Measurements from ENCODE around the gene P2RX1. TPM values are rescaled to one million over a fixed set of nuclear protein-coding genes. Genes with fewer than 3 reads are reported as not detected.
A peak's percentile ranks its signal among the peaks of the same experiment; 100 is the strongest.
"Not testable (repeated sequence)": the region's sequence is repeated elsewhere in the genome, so short reads cannot be mapped to it uniquely, and the experiment has no call there.

P2RX1 gene
- total RNA-seq, 1 donor from 2014 or later, result 1.6 TPM

DNA sequence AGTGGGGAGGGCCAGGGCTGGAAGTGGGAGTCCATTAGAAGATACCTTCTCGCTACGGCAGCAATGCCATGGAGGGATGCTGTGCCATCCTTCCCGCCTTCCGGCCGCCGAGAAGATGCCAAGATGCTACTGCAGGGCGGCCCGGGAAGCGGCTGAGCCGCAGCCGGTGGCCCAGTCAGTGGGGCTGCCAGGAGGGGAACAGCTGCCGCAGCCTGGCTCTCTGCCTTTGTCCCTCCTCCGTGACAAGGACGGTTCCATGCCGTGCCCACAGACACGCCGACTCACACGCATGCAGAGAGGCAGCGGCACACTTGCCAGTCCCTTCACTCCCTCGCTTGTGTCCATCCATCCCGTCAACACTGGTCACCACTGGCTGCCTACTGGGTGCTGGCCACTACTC is 50.0 kb downstream of the P2RX1 start:
- Histone ChIP-seq H3K4me1 (ENCODE audit: control insufficient read depth in 3 of 3, insufficient read depth in 3 of 3, low read length in 3 of 3) (peaks cover 0 to 10% (median 6%) of the 10 kb centered on the region in 3 donors), H3K9ac (ENCODE audit: low read depth in 1 of 3, low read length in 3 of 3) (no peak overlapping the region), H3K36me3 (ENCODE audit: control insufficient read depth in 3 of 3, insufficient read depth in 3 of 3, low read length in 3 of 3) (peaks cover under 1 to 8% (median 1%) of the 10 kb centered on the region in 3 donors), H3K9me3 (ENCODE audit: control insufficient read depth in 3 of 3, low read length in 3 of 3) (no peaks in the 10 kb centered on the region), H3K4me3 (ENCODE audit: low read length in 3 of 3) (no peak overlapping the region), H3K27me3 (ENCODE audit: control insufficient read depth in 3 of 3, insufficient read depth in 3 of 3, low read length in 3 of 3) (no peaks in the 10 kb centered on the region), H3K27ac (ENCODE audit: low read depth, low read length) (no peak overlapping the region)

DNA sequence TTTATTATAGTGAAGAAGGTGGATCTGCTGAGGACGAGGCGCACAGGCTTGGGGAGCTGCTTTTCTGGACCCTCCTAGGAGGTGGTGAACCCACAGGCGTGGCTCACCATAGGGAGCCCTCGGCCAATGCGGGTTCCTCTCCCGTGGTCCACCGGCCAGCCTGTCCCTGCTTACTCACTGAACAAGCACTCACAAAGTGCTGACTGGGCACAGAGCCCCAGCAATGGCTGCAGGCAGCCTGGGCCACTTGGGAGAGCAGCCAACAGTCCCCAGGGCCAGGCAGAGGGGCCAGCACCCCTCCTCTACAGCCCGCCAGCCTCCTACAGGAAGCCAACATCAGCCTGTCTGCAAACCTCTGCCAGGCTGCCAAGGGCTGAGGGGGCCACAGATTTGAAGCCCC is 51.1 kb downstream of the P2RX1 start:
- Histone ChIP-seq H3K27me3 (ENCODE audit: control insufficient read depth in 3 of 3, insufficient read depth in 3 of 3, low read length in 3 of 3) (no peaks in the 10 kb centered on the region), H3K36me3 (ENCODE audit: control insufficient read depth in 3 of 3, insufficient read depth in 3 of 3, low read length in 3 of 3) (peaks cover 5 to 18% (median 10%) of the 10 kb centered on the region in 3 donors), H3K9me3 (ENCODE audit: control insufficient read depth in 3 of 3, low read length in 3 of 3) (no peaks in the 10 kb centered on the region), H3K4me1 (ENCODE audit: control insufficient read depth in 3 of 3, insufficient read depth in 3 of 3, low read length in 3 of 3) (peaks cover 0 to 10% (median 6%) of the 10 kb centered on the region in 3 donors), H3K4me3 (ENCODE audit: low read length in 3 of 3) (no peak overlapping the region), H3K27ac (ENCODE audit: low read depth, low read length) (no peak overlapping the region), H3K9ac (ENCODE audit: low read depth in 1 of 3, low read length in 3 of 3) (peak overlapping the region in 1 of 3 donors; percentile 3)

DNA sequence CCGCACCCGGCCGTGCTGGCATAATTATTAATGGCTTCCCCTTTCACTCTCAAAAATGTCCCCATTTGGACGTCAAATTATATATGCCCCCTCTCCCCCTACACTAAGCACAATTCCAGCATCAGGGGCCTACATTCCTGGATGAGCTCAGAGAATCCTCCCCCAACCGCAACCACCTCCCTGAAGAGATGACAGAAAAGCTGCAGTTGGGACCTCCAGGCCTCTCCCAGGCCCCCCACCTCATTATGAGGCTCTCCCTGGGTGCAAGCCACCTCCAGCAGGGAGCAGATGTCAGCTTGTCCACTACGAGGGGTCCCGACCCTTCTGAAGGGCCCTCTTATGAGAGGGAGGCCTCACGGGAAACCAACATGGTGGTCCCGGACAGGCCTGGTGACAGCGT is 51.7 kb downstream of the P2RX1 start:
- no peak overlapping the region for H3K27ac ChIP-seq (ENCODE audit: low read depth, low read length)
- no peak overlapping the region for H3K4me3 ChIP-seq (ENCODE audit: low read length in 3 of 3)
- peaks cover 5 to 13% (median 10%) of the 10 kb centered on the region in 3 donors for H3K36me3 ChIP-seq (ENCODE audit: control insufficient read depth in 3 of 3, insufficient read depth in 3 of 3, low read length in 3 of 3)
- H3K4me1 ChIP-seq (ENCODE audit: control insufficient read depth in 3 of 3, insufficient read depth in 3 of 3, low read length in 3 of 3), result peaks cover 0 to 10% (median 6%) of the 10 kb centered on the region in 3 donors
- no peaks in the 10 kb centered on the region for H3K9me3 ChIP-seq (ENCODE audit: control insufficient read depth in 3 of 3, low read length in 3 of 3)
- no peak overlapping the region for H3K9ac ChIP-seq (ENCODE audit: low read depth in 1 of 3, low read length in 3 of 3)
- no peaks in the 10 kb centered on the region for H3K27me3 ChIP-seq (ENCODE audit: control insufficient read depth in 3 of 3, insufficient read depth in 3 of 3, low read length in 3 of 3)

DNA sequence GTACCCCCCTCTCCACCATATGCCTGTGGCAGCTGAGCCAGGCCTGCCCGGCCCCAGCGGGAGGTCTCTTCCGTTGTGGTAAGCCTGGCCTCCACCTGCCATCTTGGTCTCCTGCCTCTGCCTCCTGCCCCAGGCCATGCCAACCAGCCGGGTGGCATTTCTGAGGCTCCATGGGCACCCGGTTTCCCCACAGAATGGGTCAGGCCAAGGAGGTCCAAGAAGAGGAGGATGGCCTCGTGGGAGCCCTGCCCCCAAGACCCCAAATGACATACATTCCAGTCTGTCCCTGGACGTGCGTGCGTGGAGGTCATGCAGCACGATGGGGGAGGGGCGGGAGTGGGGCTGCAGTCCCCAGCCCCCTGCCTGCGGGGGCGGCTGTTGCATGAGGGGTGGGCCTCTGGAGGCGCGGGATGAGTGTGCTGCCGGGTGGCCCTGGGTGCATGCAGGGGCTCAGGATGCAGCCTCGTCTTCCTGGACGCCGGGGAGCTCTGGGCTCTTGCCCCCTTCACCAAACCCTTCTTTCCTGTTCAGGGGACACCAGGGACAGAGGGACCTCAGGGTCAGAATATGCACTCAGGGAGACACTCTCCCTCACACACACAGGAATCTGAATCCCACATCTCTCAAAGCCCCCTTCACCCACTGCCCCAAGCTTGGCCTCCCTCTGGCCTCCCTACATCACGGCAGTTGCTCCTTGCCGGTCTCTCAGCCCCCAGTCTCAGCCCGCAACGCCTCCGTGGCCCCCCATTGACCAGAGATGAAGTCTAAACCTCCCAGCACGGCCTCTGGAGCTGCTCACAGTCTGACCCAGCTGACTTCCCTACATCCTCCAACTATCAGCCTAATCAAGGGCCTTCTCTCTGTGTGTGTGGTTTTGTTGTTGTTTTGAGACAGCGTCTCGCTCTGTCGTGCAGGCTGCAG is 54.2 kb downstream of the P2RX1 start:
- Histone ChIP-seq H3K9ac (ENCODE audit: low read depth in 1 of 3, low read length in 3 of 3) (no peak overlapping the region), H3K4me1 (ENCODE audit: control insufficient read depth in 3 of 3, insufficient read depth in 3 of 3, low read length in 3 of 3) (peaks cover 0 to 10% (median 6%) of the 10 kb centered on the region in 3 donors), H3K27ac (ENCODE audit: low read depth, low read length) (no peak overlapping the region)

DNA sequence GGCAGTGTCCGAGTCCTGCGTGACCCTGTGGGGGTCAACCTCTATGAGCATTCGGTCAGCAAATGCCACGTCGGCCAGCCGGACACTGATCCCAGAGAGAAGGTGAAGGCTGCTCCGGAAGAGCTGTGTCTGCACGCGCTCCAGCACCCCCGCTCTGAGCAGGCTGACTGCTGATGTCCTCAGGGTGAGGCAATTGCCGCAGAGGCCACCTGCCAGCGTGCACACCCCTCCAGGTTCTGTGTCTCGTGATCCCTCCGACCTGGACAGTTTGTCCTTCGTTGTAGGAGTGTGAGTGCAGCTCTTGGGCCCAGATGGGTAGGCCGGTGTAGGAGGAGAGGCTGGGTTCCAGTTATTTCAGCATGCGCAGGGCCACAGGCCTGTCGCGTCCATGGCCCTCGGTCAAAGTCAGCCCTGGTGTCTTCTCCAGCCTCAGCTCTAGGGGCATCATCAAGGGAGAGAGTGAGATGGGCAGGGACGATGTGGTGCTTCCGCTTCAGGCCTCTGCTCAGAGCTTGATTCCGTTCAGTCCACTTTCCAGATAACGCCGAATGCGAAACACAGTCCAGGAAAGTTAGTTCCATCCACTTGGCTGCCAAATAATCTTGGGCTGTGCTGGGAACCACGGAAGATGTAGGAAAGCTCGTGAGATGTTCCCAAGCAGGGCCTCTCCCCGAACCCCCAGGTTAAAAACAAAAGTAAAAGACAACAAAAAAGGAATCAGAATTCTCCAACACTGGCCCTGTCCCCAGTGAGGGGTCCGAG is 55.1 kb downstream of the P2RX1 start:
- Histone ChIP-seq H3K27me3 (ENCODE audit: control insufficient read depth in 3 of 3, insufficient read depth in 3 of 3, low read length in 3 of 3) (peaks cover 0 to 6% (median 0%) of the 10 kb centered on the region in 3 donors), H3K4me3 (ENCODE audit: low read length in 3 of 3) (no peak overlapping the region), H3K36me3 (ENCODE audit: control insufficient read depth in 3 of 3, insufficient read depth in 3 of 3, low read length in 3 of 3) (peaks cover 5 to 12% (median 10%) of the 10 kb centered on the region in 3 donors), H3K9ac (ENCODE audit: low read depth in 1 of 3, low read length in 3 of 3) (no peak overlapping the region), H3K27ac (ENCODE audit: low read depth, low read length) (no peak overlapping the region), H3K9me3 (ENCODE audit: control insufficient read depth in 3 of 3, low read length in 3 of 3) (no peaks in the 10 kb centered on the region), H3K4me1 (ENCODE audit: control insufficient read depth in 3 of 3, insufficient read depth in 3 of 3, low read length in 3 of 3) (peaks cover 0 to 6% (median 4%) of the 10 kb centered on the region in 3 donors)

More for the DNA sequence above, 54.2 kb downstream of the P2RX1 start:
- Histone ChIP-seq H3K9me3 (ENCODE audit: control insufficient read depth in 3 of 3, low read length in 3 of 3) (no peaks in the 10 kb centered on the region), H3K27me3 (ENCODE audit: control insufficient read depth in 3 of 3, insufficient read depth in 3 of 3, low read length in 3 of 3) (peaks cover 0 to 6% (median 0%) of the 10 kb centered on the region in 3 donors), H3K4me3 (ENCODE audit: low read length in 3 of 3) (no peak overlapping the region), H3K36me3 (ENCODE audit: control insufficient read depth in 3 of 3, insufficient read depth in 3 of 3, low read length in 3 of 3) (peaks cover 5 to 12% (median 10%) of the 10 kb centered on the region in 3 donors)

DNA sequence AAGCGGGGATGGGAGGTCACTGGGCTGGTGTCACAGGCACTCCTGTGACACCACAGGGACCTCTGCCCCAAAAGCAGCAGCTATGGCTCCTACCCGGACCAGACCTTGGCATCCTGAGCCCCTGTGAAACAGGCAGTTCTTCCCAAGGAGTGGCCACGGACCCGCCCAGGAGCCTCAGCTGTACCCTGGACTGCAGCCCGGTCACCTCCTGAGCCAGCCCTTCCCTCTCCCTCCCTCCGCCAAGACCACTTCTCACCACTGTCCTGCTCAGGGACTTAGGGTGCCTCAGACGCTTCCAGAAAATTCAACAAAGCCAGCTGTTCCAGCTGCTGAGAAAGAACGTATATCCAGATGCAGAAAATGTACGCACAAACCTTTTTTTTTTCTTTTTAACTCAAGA is 56.3 kb downstream of the P2RX1 start:
- Histone ChIP-seq H3K27me3 (ENCODE audit: control insufficient read depth in 3 of 3, insufficient read depth in 3 of 3, low read length in 3 of 3) (peaks cover 0 to 6% (median 0%) of the 10 kb centered on the region in 3 donors), H3K27ac (ENCODE audit: low read depth, low read length) (no peak overlapping the region), H3K4me1 (ENCODE audit: control insufficient read depth in 3 of 3, insufficient read depth in 3 of 3, low read length in 3 of 3) (no peaks in the 10 kb centered on the region)

DNA sequence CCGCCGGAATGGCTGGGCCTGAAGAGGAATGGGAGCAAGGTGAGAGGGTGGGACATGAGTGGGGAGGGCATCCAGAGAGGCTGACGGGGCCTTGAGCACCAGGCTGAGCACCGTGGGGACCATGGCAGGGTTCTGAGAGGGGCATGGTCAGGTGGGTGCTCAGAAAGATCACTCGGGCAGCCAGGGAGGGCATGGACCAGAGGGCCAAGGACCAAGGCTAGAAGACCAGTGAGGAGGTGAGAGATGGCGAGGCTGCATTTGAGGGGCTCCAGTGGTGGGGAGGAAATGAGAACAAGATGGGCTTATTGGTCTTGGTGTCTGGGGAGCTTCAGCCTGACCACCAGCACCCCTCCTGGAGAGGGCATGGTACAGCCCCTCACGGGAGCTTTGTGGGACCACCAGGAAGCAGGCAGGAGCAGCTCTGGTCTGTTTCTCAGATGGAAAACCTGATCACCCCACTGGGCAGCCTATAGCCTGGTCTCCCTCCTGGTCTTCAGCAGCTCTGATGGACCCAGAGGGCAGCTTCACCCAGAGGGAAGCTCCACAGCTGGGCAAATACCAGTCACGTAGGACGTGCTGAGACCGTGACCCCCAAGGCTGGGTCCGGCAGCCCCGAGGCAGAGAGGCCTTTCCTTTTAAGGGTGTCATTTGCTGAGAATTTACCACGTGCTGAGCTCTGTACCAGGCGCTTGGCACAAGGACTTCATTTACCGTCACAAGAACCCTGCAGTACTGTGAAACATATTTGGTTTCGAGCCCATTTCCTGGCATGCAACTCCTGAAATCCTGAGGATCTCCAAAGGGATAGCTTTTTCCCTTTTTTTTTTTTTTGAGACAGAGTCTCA is 58.8 kb downstream of the P2RX1 start:
- H3K27me3 ChIP-seq (ENCODE audit: control insufficient read depth in 3 of 3, insufficient read depth in 3 of 3, low read length in 3 of 3), result peaks cover 0 to 6% (median 0%) of the 10 kb centered on the region in 3 donors
- H3K36me3 ChIP-seq (ENCODE audit: control insufficient read depth in 3 of 3, insufficient read depth in 3 of 3, low read length in 3 of 3), result peaks cover 5 to 12% (median 10%) of the 10 kb centered on the region in 3 donors
- H3K4me3 ChIP-seq (ENCODE audit: low read length in 3 of 3), result no peak overlapping the region
- no peak overlapping the region for H3K27ac ChIP-seq (ENCODE audit: low read depth, low read length)
- no peaks in the 10 kb centered on the region for H3K4me1 ChIP-seq (ENCODE audit: control insufficient read depth in 3 of 3, insufficient read depth in 3 of 3, low read length in 3 of 3)
- no peaks in the 10 kb centered on the region for H3K9me3 ChIP-seq (ENCODE audit: control insufficient read depth in 3 of 3, low read length in 3 of 3)
- no peak overlapping the region for H3K9ac ChIP-seq (ENCODE audit: low read depth in 1 of 3, low read length in 3 of 3)

More for the DNA sequence above, 56.3 kb downstream of the P2RX1 start:
- Histone ChIP-seq H3K36me3 (ENCODE audit: control insufficient read depth in 3 of 3, insufficient read depth in 3 of 3, low read length in 3 of 3) (peaks cover 5 to 12% (median 10%) of the 10 kb centered on the region in 3 donors), H3K9ac (ENCODE audit: low read depth in 1 of 3, low read length in 3 of 3) (no peak overlapping the region), H3K9me3 (ENCODE audit: control insufficient read depth in 3 of 3, low read length in 3 of 3) (no peaks in the 10 kb centered on the region), H3K4me3 (ENCODE audit: low read length in 3 of 3) (no peak overlapping the region)

DNA sequence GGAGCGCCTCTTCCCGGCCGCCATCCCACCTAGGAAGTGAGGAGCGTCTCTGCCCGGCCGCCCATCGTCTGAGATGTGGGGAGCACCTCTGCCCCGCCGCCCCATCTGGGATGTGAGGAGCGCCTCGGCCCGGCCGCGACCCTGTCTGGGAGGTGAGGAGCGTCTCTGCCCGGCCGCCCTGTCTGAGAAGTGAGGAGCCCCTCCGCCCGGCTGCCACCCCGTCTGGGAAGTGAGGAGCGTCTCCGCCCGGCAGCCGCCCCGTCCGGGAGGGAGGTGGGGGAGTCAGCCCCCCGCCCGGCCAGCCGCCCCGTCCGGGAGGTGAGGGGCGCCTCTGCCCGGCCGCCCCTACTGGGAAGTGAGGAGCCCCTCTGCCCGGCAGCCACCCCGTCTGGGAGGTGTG is 62.1 kb downstream of the P2RX1 start:
- H3K9ac ChIP-seq (ENCODE audit: low read depth in 1 of 3, low read length in 3 of 3); H3K9me3 ChIP-seq (ENCODE audit: control insufficient read depth in 3 of 3, low read length in 3 of 3); H3K4me1 ChIP-seq (ENCODE audit: control insufficient read depth in 3 of 3, insufficient read depth in 3 of 3, low read length in 3 of 3); H3K36me3 ChIP-seq (ENCODE audit: control insufficient read depth in 3 of 3, insufficient read depth in 3 of 3, low read length in 3 of 3); H3K4me3 ChIP-seq (ENCODE audit: low read length in 3 of 3); H3K27me3 ChIP-seq (ENCODE audit: control insufficient read depth in 3 of 3, insufficient read depth in 3 of 3, low read length in 3 of 3); H3K27ac ChIP-seq (ENCODE audit: low read depth, low read length): not testable (repeated sequence)

DNA sequence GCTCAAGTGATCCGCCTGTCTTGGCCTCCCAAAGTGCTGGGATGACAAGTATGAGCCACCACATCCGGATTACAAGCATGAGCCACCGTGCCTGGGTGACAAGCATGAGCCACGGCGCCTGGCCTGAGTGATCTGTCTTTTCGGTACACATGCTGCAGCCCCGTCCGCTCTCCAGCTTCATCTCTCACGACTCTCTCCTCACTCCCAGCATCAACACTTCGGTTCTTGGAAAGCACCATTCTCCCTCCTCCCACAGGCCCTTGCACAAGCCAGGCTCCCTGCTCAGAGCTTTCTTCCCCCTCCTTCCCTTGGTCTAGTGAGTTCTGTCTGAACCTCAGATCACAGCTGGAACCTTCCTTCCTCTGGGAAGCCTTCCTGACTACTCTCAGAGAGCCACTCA is 63.7 kb downstream of the P2RX1 start:
- Histone ChIP-seq H3K9me3 (ENCODE audit: control insufficient read depth in 3 of 3, low read length in 3 of 3) (no peaks in the 10 kb centered on the region), H3K4me3 (ENCODE audit: low read length in 3 of 3) (no peak overlapping the region), H3K36me3 (ENCODE audit: control insufficient read depth in 3 of 3, insufficient read depth in 3 of 3, low read length in 3 of 3) (no peaks in the 10 kb centered on the region), H3K4me1 (ENCODE audit: control insufficient read depth in 3 of 3, insufficient read depth in 3 of 3, low read length in 3 of 3) (no peaks in the 10 kb centered on the region), H3K9ac (ENCODE audit: low read depth in 1 of 3, low read length in 3 of 3) (no peak overlapping the region), H3K27ac (ENCODE audit: low read depth, low read length) (no peak overlapping the region), H3K27me3 (ENCODE audit: control insufficient read depth in 3 of 3, insufficient read depth in 3 of 3, low read length in 3 of 3) (peaks cover 0 to 6% (median 0%) of the 10 kb centered on the region in 3 donors)
